Gastrocnemius medialis (tissue), 4 donors: ENCODE measurements around the gene SORL1.

Experiments used
- CTCF ChIP-seq, 5 experiments: fragments of 450-650 bp in 3 of 5; fragments of 200-600 bp in 2 of 5; sonication (generic) in 2 of 5; IDR thresholded peaks in 4 of 5; conservative IDR thresholded peaks in 1 of 5; 1 replicate in 4 of 5; 2 replicates in 1 of 5; pipeline ENCODE4 v1.5.1; 2016 to 2019; ENCODE audit warnings: antibody characterized with exemption in 5 of 5, mild to moderate bottlenecking in 3 of 5, moderate library complexity in 3 of 5
- POLR2A ChIP-seq, 2 donors: fragments of 450-650 bp; IDR thresholded peaks; one replicate each; pipeline ENCODE4 v1.6.1; 2017; ENCODE audit warnings: antibody characterized with exemption in 2 of 2, mild to moderate bottlenecking in 2 of 2, moderate library complexity in 2 of 2

- TF ChIP-seq CTCF (IDR thresholded peaks at IDR 0.05 in 4 of 5, conservative IDR thresholded peaks at IDR 0.05 in 1 of 5) = no peak
- no peak for TF ChIP-seq POLR2A (IDR thresholded peaks at IDR 0.05)
Measured at GRCh38 chr11:121478895-121479697, 27.0 kb downstream of the SORL1 start.
